Measurements from ENCODE around the gene EMCN.

DNA sequence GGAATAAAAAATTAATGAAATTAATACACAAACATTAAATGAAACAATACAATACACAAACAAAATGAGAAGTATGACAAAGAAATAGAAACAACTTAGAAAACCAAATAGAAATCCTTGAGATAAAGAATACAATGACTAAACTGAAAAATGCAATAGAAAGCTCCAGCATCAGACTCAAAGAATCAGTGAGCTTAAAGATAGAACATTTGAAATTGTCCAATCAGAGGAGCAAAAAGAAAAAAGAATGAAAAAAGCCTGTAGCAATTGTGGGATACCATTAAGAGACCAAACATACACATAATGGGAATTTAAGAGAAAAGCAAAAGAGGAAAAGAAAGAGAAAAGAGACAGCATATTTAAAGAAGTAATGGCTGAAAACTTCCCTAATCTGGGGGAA, 25.7 kb downstream of the EMCN start:
- TF ChIP-seq, protein P1, sequence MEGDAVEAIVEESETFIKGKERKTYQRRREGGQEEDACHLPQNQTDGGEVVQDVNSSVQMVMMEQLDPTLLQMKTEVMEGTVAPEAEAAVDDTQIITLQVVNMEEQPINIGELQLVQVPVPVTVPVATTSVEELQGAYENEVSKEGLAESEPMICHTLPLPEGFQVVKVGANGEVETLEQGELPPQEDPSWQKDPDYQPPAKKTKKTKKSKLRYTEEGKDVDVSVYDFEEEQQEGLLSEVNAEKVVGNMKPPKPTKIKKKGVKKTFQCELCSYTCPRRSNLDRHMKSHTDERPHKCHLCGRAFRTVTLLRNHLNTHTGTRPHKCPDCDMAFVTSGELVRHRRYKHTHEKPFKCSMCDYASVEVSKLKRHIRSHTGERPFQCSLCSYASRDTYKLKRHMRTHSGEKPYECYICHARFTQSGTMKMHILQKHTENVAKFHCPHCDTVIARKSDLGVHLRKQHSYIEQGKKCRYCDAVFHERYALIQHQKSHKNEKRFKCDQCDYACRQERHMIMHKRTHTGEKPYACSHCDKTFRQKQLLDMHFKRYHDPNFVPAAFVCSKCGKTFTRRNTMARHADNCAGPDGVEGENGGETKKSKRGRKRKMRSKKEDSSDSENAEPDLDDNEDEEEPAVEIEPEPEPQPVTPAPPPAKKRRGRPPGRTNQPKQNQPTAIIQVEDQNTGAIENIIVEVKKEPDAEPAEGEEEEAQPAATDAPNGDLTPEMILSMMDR (IDR thresholded peaks at IDR 0.05), result no peak
- TF ChIP-seq POLR2AphosphoS5 (IDR thresholded peaks at IDR 0.05) (no peak), POLR2A (IDR thresholded peaks at IDR 0.05) (no peak)
